ENCODE data around the gene VASN.

Gene VASN

GRCh38 chr16:4403133-4403949, 31.7 kb downstream of the VASN start:
- DNase-seq = no peak

GRCh38 chr16:4404247-4404966, 32.8 kb downstream of the VASN start:
- DNase-seq = peak in 2 of 14 donors; percentile 4 to 24

GRCh38 chr16:4404967-4405696, 33.5 kb downstream of the VASN start:
- no peak for DNase-seq

DNA sequence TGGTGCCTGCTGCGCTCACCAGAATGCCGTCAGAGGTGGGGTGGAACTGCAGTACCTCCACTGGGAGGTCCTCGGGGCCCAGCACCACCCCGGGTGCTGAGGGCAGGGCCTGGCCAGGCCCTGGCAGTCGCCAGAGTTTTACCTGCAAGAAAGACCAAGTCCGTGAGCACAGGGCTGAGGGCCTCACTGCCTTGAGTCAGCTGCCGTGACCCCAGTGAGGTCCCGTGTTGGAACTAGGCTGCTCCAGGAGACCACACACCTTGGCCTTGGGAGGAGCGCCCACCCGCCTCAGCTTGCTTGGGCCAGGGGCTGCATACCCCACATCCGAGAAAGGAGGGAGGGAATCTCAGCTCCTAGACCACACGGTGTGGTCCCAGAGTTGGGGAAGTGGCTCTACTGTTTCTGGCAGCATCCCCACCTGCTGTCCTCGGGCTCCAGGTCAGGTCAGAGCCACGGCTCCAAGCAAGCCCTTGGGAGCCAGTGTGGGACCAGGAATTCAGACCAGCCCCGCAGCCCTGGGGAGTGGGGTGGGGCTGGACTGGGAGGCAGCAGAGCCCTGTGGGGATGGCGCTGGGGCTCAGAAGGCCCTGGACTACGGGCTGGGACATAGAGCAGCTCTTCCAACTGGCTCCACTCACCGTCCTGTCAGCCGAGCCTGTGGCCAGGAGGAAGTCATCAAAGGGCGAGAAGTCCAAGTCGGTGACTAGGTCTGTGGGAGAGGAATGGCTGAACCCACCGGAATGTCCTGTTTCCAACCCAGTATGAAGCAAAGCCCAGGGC, 36.1 kb downstream of the VASN start:
- DNase-seq = no peak

DNA sequence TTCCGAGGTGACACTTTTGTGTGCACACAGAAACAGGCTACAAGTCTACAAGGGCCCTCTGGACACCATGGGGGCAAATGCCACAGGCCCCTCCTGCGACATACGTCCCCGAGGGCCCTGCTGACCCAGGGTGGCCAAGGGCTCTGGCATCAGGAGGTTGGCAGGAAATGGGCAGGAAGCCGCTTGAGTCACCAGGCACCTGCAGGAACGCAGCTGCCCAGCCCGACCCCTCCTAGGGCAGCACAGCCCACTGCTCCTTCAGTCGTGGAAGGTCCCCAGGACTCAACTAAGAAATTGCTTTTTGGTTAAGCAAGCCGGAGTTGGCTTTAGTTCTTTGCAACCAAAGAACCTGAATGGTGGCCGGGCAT, 36.7 kb downstream of the VASN start:
- DNase-seq = no peak

- peak in 2 of 14 donors; percentile 8 to 52 for DNase-seq
Observed at GRCh38 chr16:4409081-4409932, 37.7 kb downstream of the VASN start.

- peak in 9 of 14 donors; percentile 16 to 54 (median 44) for DNase-seq
Observed at GRCh38 chr16:4410335-4411075, 38.9 kb downstream of the VASN start.

- DNase-seq = peak in 13 of 14 donors; percentile 43 to 92 (median 84)
Observed at GRCh38 chr16:4411684-4412083, 40.0 kb downstream of the VASN start.

DNA sequence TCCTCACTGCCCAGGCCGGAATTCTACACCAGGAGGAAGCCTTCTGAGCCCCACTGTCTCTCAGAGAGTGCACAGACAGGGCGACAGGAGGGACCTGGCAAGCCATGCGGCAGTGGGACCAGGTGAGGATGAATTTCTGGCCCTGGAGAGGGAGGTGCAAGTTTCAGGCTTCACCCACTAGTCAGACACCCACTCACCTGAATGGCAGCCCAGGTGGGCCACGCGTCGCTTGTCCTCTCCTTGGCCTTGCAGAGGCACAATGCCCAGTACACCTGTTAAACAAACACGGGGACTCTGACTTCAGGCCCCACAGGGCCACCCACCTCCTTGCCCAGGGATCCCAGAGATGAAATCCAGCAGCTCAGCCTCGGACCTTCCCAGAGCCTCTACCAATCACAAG, 40.5 kb downstream of the VASN start:
- peak in 1 of 14 donors; percentile 53 for DNase-seq

GRCh38 chr16:4412854-4413253, 41.2 kb downstream of the VASN start:
- peak in 2 of 14 donors; percentile 10 to 40 for DNase-seq

- DNase-seq = no peak
Observed at GRCh38 chr16:4414187-4414917, 42.7 kb downstream of the VASN start.

DNA sequence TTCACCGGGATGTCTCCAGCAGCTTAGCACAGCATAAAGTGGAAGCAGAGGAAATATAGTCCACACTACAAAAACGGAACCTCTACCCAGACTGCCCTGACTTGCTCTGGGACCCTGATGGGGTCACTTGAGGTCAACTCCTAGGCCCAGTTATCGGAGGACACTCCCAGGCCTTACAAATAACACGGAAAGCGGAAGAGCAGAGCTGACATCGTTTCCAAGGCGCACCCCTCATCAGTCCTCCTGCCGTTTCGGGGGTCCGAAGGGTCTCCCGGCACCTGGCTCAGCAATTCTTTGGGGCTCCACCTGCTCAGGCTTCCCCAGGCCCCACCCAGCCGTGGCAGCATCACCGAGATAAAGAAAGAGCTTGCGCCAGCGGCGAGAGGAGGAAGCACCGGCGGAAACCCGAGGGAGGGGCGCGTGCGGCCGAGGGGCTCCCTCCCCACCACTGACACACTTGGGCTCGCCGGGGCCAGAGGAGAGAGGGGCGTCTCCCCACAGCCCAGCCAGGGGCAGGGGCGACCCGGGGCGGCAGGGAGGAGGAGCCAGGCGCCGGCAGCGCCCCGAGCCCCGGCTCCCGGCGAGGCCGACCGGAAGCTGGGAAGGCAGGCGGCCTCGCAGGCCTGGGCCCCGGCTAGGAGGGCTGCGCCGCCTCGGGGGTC, 44.0 kb downstream of the VASN start:
- DNase-seq = peak in 12 of 14 donors; percentile 17 to 81 (median 41)

GRCh38 chr16:4416200-4417032, 44.8 kb downstream of the VASN start, which contains the start of gene CORO7:
TSS of gene CORO7 (minus strand) at chr16:4416596. CDS start at chr16:4416518, 78 bp downstream.
- DNase-seq = peak; percentile 49 to 98 (median 94)

DNA sequence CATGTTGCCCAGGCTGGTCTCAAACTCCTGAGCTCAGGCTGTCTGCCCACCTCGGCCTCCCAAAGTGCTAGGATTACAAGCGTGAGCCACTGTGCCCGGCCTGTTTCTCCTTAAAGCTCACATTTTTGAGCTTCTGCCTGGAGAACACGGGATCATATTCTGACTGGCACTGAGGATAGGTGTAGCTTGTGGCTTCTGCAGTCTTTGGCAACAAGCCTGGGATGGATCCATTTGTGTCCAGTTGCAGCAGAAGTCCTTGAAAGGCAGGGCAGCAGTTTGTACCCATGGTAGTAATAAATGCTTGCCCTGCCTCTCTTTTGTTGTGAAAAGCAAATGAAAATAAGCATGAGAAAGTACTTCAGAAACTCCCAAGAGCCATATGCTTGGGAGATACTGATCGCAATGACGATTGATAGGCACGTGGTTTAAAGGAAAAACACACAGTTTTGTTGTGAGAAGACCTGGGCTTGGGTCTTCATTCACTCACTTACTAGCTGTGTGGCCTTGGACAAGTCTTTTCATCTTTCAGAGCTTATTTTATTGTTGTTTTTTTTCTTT, 47.8 kb downstream of the VASN start:
- no peak for DNase-seq

DNA sequence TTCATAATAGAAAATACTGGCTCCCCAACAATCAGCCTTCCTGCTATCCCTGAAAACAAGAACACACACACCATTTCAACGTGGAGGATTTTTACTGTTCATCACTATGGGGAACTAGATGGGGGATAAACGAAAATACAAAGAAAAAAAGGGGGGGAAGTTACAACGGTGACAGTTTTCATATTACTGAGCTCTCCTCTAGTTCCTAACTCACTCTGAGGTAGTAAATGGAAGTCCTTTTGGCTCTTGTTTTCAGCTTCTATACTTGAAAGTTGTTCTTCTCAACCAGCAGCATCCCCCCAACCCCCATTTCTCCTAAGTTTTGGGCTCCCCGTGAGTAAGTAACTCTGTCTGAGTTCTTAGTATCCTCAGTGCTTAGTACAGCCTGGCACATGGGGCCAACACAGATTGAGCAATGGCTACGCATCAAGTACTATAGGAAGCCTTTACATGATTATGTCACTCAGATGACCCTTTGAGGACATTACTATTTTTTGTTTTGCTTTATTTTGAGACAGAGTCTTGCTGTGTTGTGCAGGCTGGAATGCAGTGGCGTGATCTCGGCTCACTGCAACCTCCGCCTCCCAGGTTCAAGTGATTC, 49.0 kb downstream of the VASN start:
- DNase-seq = no peak

DNA sequence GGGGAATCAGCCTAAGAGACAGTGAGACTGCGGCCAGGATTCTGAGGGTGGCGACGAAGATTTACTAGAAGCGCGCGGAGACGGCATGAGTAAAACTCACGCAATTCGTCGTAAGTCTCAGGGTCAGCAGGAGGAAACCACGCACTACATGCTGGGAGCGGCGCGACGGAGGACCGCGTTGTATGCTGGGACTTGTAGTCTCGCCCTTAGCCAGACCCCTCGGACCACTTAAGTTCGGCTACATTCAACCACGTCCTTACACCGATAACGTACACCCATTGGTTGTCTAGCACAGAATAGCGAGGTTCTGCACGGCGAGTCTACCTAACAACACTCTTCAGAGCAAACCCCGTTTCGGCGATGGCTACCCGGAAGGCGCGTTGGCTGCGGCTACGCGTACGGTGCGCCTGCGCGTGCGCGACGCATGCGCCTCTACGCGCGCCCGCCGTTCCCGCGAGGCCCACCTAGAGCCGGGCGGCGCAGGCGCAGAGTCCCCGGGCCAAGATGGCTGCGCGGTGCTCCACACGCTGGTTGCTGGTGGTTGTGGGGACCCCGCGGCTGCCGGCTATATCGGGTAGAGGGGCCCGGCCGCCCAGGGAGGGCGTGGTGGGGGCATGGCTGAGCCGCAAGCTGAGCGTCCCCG, 53.9 kb downstream of the VASN start, which contains the start of gene DNAJA3:
TSS of gene DNAJA3 (plus strand) at position 491 of the 643 bp plus-strand sequence. CDS start at position 505, 14 bp downstream.
- peak; percentile 44 to 98 (median 92) for DNase-seq
